CD8-positive, alpha-beta memory T cell (primary cell): Measurements from ENCODE around the gene SLC52A1. TPM values are rescaled to one million over a fixed set of nuclear protein-coding genes. Genes with fewer than 3 reads are reported as not detected.

ENCODE experiments used
- CTCF ChIA-PET: fragments of 350-600 bp; sonication (Branson Sonifier 250); formaldehyde crosslinking; loops from one replicate; lab custom pipeline; 2021; ENCODE audit warnings: antibody characterized with exemption; lab: Charles Lee
- POLR2A ChIA-PET: fragments of 350-600 bp; sonication (Branson Sonifier 250); formaldehyde crosslinking; loops from one replicate; lab custom pipeline; 2021; ENCODE audit warnings: antibody characterized with exemption; lab: Charles Lee
- DNase-seq, 5 donors: peaks; one replicate each; pipeline versions ENCODE4 v3.0.0 to v3.0.0-alpha.2; 2020 to 2022; ENCODE audit warnings: mixed read lengths in 1 of 5
- H3K27ac ChIP-seq: one replicate; pipeline ENCODE4 v1.7.0; 2013; ENCODE audit warnings: low read depth, mild to moderate bottlenecking, low read length, moderate library complexity
- H3K27me3 ChIP-seq: 2 replicates; pipeline ENCODE4 v1.7.0; 2013; ENCODE audit warnings: low read length, mild to moderate bottlenecking; ENCODE audit not compliant: insufficient read depth, poor library complexity, severe bottlenecking
- H3K36me3 ChIP-seq: 2 replicates; pipeline ENCODE4 v1.7.0; 2013; ENCODE audit warnings: mild to moderate bottlenecking, low read length, moderate library complexity; ENCODE audit not compliant: insufficient read depth
- H3K4me1 ChIP-seq: 2 replicates; pipeline ENCODE4 v1.7.0; 2013; ENCODE audit warnings: mild to moderate bottlenecking, low read length, moderate library complexity; ENCODE audit not compliant: insufficient read depth
- H3K4me3 ChIP-seq: 2 replicates; pipeline ENCODE4 v1.7.0; 2013; ENCODE audit warnings: mild to moderate bottlenecking, low read length
- H3K9me3 ChIP-seq: 2 replicates; pipeline ENCODE4 v1.7.0; 2013; ENCODE audit warnings: mild to moderate bottlenecking, low read length
- H3K27ac Mint-ChIP-seq, 8 donors: one replicate each; pipeline ENCODE4 v1.8.0; 2020 to 2021; ENCODE audit warnings: mixed read lengths in 8 of 8, mild to moderate bottlenecking in 6 of 8, inconsistent platforms in 3 of 8, moderate library complexity in 3 of 8
- H3K27me3 Mint-ChIP-seq, 2 donors: one replicate each; pipeline ENCODE4 v1.8.0; 2020 to 2021; ENCODE audit warnings: mixed read lengths in 2 of 2, mild to moderate bottlenecking in 1 of 2, moderate library complexity in 1 of 2
- H3K36me3 Mint-ChIP-seq, 3 donors: one replicate each; pipeline ENCODE4 v1.8.0; 2020 to 2021; ENCODE audit warnings: mixed read lengths in 3 of 3, inconsistent platforms in 1 of 3, mild to moderate bottlenecking in 1 of 3
- H3K4me1 Mint-ChIP-seq, 3 donors: one replicate each; pipeline ENCODE4 v1.8.0; 2020 to 2021; ENCODE audit warnings: mixed read lengths in 3 of 3, inconsistent platforms in 1 of 3, mild to moderate bottlenecking in 1 of 3
- H3K4me3 Mint-ChIP-seq, 7 donors: one replicate each; pipeline ENCODE4 v1.8.0; 2020 to 2021; ENCODE audit warnings: mixed read lengths in 7 of 7, mild to moderate bottlenecking in 6 of 7, moderate library complexity in 4 of 7, inconsistent platforms in 2 of 7
- H3K9me3 Mint-ChIP-seq, 5 donors: one replicate each; pipeline ENCODE4 v1.8.0; 2020 to 2022; ENCODE audit warnings: mixed read lengths in 5 of 5, mild to moderate bottlenecking in 3 of 5, moderate library complexity in 2 of 5, inconsistent platforms in 1 of 5
- polyA plus RNA-seq: library from polyadenylated mRNA; unstranded; fragments of 300-500 nt; fragmentation: Illumina TruSeq; gene quantifications from one replicate; pipeline ENCODE4 v1.2.3, GENCODE V29; 2021
- total RNA-seq, 2 experiments: library from RNA; stranded (reverse); gene quantifications; one replicate each; pipeline ENCODE4 v1.2.3, GENCODE V29; 2021

The SLC52A1 gene
- total and polyA plus RNA-seq, 3 experiments from 2014 or later, result 0.12 to 0.64 (median 0.35) TPM

DNA sequence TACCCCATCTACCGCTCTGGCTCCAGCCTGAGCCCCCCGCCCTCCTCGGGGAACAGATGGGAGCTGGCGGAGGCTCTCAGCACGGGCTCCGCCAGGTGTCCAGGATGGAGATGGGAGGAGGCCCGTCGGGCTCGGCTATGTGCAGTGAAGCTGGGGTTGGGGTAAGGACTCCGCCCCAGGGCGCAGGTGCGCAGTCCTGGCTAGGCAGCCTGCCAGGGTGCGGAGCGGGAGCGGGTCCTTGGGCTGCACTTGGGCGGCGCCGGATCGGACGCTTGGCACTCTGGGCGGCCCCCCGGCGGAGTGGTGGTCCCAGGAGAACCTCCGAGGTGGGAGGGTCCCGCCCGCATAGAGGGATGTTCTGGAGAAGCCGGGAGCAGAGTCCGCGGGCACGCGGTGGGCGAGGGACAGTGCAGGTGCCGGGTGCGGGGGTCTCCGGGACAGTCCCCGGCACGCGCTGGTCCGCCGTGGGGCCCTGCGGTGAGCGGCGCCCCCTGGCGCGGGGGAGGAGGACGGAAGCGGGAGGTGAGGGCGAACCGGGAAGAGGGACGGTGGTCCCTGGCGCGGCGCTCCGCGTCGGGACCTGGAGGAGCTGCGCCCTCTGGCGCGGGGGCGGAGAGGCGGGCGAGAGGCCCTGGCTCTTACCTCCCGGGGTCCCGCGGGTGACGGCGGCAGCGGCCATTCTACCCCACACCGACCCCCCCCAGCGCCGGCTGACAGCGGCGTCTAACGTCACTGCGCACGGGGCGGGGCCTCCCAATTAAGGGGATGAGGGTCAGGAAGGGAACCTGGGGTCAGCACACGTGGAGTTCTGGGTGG lies 48.1 kb downstream of the SLC52A1 start, which contains the start of gene CAMTA2:
TSS of gene CAMTA2 (minus strand) at position 725 of the 816 bp plus-strand sequence. CDS start 1,453 bp downstream, outside the sequence.
- Mint-ChIP-seq H3K4me3 (peak within 1 kb of the TSS; percentile 91 to 96 (median 93)), H3K9me3 (no peaks in the 10 kb centered on the region), H3K36me3 (peaks cover 0 to 32% (median 8%) of the 10 kb centered on the region in 3 donors), H3K27me3 (peaks cover 0 to 1% of the 10 kb centered on the region in 2 donors), H3K27ac (peak within 1 kb of the TSS; percentile 87 to 98 (median 95)), H3K4me1 (peaks cover 31 to 46% (median 42%) of the 10 kb centered on the region in 3 donors)
- ChIA-PET POLR2A (interaction anchor here (0.5 to 2.6 kb wide), 10 partner anchors 11 to 68 kb away, joined by 3 to 20 read pairs (median 3); partner anchors contain the start of genes INCA1, KIF1C, PFN1 and RNF167), CTCF (interaction anchor here (0.7 to 4.1 kb wide), 17 partner anchors 7 to 277 kb away, joined by 3 to 19 read pairs (median 3); partner anchors contain the start of genes CHRNE, RNF167, SLC25A11 and SPAG7)
- H3K4me3 ChIP-seq, result peak within 1 kb of the TSS; percentile 94
- no peaks in the 10 kb centered on the region for H3K27me3 ChIP-seq
- DNase-seq, result peak; percentile 80 to 92 (median 87)
- peak within 1 kb of the TSS; percentile 88 for H3K27ac ChIP-seq
- no peaks in the 10 kb centered on the region for H3K9me3 ChIP-seq
- H3K4me1 ChIP-seq, result peaks cover 33% of the 10 kb centered on the region
- no peaks in the 10 kb centered on the region for H3K36me3 ChIP-seq

DNA sequence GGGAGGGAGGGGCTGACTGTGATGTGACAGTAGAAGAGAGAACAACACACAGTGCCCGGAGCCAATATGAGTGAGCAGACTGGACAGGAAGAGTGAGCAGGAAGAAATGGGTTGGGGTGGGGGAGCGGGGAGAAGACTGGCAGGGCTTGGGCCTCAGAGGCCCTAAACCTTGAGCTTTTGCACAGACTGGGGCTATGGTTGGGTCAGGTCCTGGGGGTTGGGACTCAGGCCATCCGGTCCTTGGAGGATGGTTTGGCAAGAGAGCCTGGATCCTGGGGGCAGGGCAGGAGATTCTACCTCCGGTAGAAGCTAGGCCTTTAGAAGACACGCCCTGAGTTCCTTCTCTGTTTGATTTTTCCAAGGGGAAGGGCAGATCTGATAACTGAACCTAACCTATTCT lies 48.8 kb downstream of the SLC52A1 start:
- Histone ChIP-seq H3K4me3 (peak overlapping the region; percentile 94), H3K27me3 (no peaks in the 10 kb centered on the region), H3K9me3 (no peaks in the 10 kb centered on the region), H3K4me1 (peaks cover 33% of the 10 kb centered on the region), H3K36me3 (peaks cover under 1% of the 10 kb centered on the region), H3K27ac (peak overlapping the region; percentile 88)
- H3K4me3 Mint-ChIP-seq, result peak overlapping the region; percentile 91 to 96 (median 93)
- no peaks in the 10 kb centered on the region for H3K9me3 Mint-ChIP-seq
- ChIA-PET CTCF (interaction anchor here (0.7 to 3.3 kb wide), 9 partner anchors 9 to 83 kb away, joined by 3 to 18 read pairs (median 6); partner anchors contain the start of genes CHRNE, RNF167, SLC25A11 and SPAG7), POLR2A (interaction anchor here (0.6 to 2.6 kb wide), 6 partner anchors 11 to 69 kb away, joined by 3 to 20 read pairs (median 3); partner anchors contain the start of genes INCA1, KIF1C, PFN1 and RNF167)
- H3K36me3 Mint-ChIP-seq, result peaks cover 0 to 40% (median 4%) of the 10 kb centered on the region in 3 donors
- H3K27ac Mint-ChIP-seq, result peak overlapping the region; percentile 87 to 98 (median 91)
- peaks cover 0 to 1% of the 10 kb centered on the region in 2 donors for H3K27me3 Mint-ChIP-seq
- DNase-seq, result peak in 1 of 5 donors; percentile 45
- H3K4me1 Mint-ChIP-seq, result peaks cover 31 to 46% (median 42%) of the 10 kb centered on the region in 3 donors

Other genes with a start within 250 kb of the SLC52A1 start
- not detected for gene VMO1, start 249.1 kb downstream of the SLC52A1 start, total RNA-seq
- not detected for gene VMO1, start 249.1 kb downstream of the SLC52A1 start, polyA plus RNA-seq
- not detected for gene GLTPD2, start 246.5 kb downstream of the SLC52A1 start, total RNA-seq
- gene GLTPD2, start 246.5 kb downstream of the SLC52A1 start, polyA plus RNA-seq, result not detected
- 100 to 1,000 TPM; 198 to 207 TPM for gene PSMB6, start 239.3 kb downstream of the SLC52A1 start, total RNA-seq
- 259 TPM for gene PSMB6, start 239.3 kb downstream of the SLC52A1 start, polyA plus RNA-seq
- 10 to 100 TPM; 10.1 to 12.0 TPM for gene PLD2, start 228.3 kb downstream of the SLC52A1 start, total RNA-seq
- gene PLD2, start 228.3 kb downstream of the SLC52A1 start, polyA plus RNA-seq, result 1.9 TPM
- 10 to 100 TPM; 58.6 TPM for gene MINK1, start 202.1 kb downstream of the SLC52A1 start, total RNA-seq
- 30.5 TPM for gene MINK1, start 202.1 kb downstream of the SLC52A1 start, polyA plus RNA-seq
- gene C17orf107, start 135.9 kb downstream of the SLC52A1 start, total RNA-seq, result 1 to 10 TPM; 2.2 to 2.3 TPM
- gene C17orf107, start 135.9 kb downstream of the SLC52A1 start, polyA plus RNA-seq, result 2.0 TPM
- gene CHRNE, start 132.3 kb downstream of the SLC52A1 start, total RNA-seq, result under 1 TPM; 0.37 to 0.38 TPM
- 0.23 TPM for gene CHRNE, start 132.3 kb downstream of the SLC52A1 start, polyA plus RNA-seq
- gene GP1BA, start 103.1 kb downstream of the SLC52A1 start, total RNA-seq, result not detected
- not detected for gene GP1BA, start 103.1 kb downstream of the SLC52A1 start, polyA plus RNA-seq
- 100 to 1,000 TPM in 1 of 2 experiments, 10 to 100 TPM in 1; 90.0 to 101 TPM for gene SLC25A11, start 95.4 kb downstream of the SLC52A1 start, total RNA-seq
- 85.1 TPM for gene SLC25A11, start 95.4 kb downstream of the SLC52A1 start, polyA plus RNA-seq
- gene RNF167, start 95.2 kb downstream of the SLC52A1 start, total RNA-seq, result 100 to 1,000 TPM; 187 to 192 TPM
- gene RNF167, start 95.2 kb downstream of the SLC52A1 start, polyA plus RNA-seq, result 69.0 TPM
- gene PFN1, start 86.9 kb downstream of the SLC52A1 start, total RNA-seq, result 1,000 to 10,000 TPM; 1,826 to 1,841 TPM
- 2,601 TPM for gene PFN1, start 86.9 kb downstream of the SLC52A1 start, polyA plus RNA-seq
- gene ENO3, start 84.3 kb downstream of the SLC52A1 start, total RNA-seq, result 10 to 100 TPM; 27.1 to 29.4 TPM
- 1.3 TPM for gene ENO3, start 84.3 kb downstream of the SLC52A1 start, polyA plus RNA-seq
- gene SPAG7, start 67.6 kb downstream of the SLC52A1 start, total RNA-seq, result 10 to 100 TPM; 63.4 to 64.2 TPM
- 112 TPM for gene SPAG7, start 67.6 kb downstream of the SLC52A1 start, polyA plus RNA-seq
- 10 to 100 TPM; 85.6 to 90.6 TPM for gene CAMTA2, start 47.8 kb downstream of the SLC52A1 start, total RNA-seq
- 19.6 TPM for gene CAMTA2, start 47.8 kb downstream of the SLC52A1 start, polyA plus RNA-seq
- under 1 TPM; 0.18 to 0.37 TPM for gene INCA1, start 37.9 kb downstream of the SLC52A1 start, total RNA-seq
- gene INCA1, start 37.9 kb downstream of the SLC52A1 start, polyA plus RNA-seq, result 0.58 TPM
- gene KIF1C, start 37.5 kb downstream of the SLC52A1 start, total RNA-seq, result 10 to 100 TPM; 73.4 to 77.3 TPM
- gene KIF1C, start 37.5 kb downstream of the SLC52A1 start, polyA plus RNA-seq, result 8.0 TPM
- gene ZFP3, start 43.0 kb upstream of the SLC52A1 start, total RNA-seq, result 1 to 10 TPM; 3.7 to 4.2 TPM
- 0.75 TPM for gene ZFP3, start 43.0 kb upstream of the SLC52A1 start, polyA plus RNA-seq
- gene ZNF232, start 76.5 kb upstream of the SLC52A1 start, total RNA-seq, result 10 to 100 TPM; 21.8 to 22.9 TPM
- 5.7 TPM for gene ZNF232, start 76.5 kb upstream of the SLC52A1 start, polyA plus RNA-seq
- gene USP6, start 80.6 kb upstream of the SLC52A1 start, total RNA-seq, result under 1 TPM in 1 of 2 experiments, not detected in 1; 0.09 TPM
- 0.05 TPM for gene USP6, start 80.6 kb upstream of the SLC52A1 start, polyA plus RNA-seq
- gene ZNF594, start 156.4 kb upstream of the SLC52A1 start, total RNA-seq, result 10 to 100 TPM; 11.7 to 14.9 TPM
- gene ZNF594, start 156.4 kb upstream of the SLC52A1 start, polyA plus RNA-seq, result 1.2 TPM
- gene SCIMP, start 199.4 kb upstream of the SLC52A1 start, total RNA-seq, result under 1 TPM; 0.22 TPM
- 0.81 TPM for gene SCIMP, start 199.4 kb upstream of the SLC52A1 start, polyA plus RNA-seq
- 10 to 100 TPM; 60.9 to 64.0 TPM for gene RABEP1, start 246.9 kb upstream of the SLC52A1 start, total RNA-seq
- gene RABEP1, start 246.9 kb upstream of the SLC52A1 start, polyA plus RNA-seq, result 44.4 TPM